GM18526 (cell line): Measurements from ENCODE around the gene CPNE1.

Experiments used
- POLR2A ChIP-seq: IDR thresholded peaks from 3 replicates; pipeline ENCODE4 v1.6.1; 2011; ENCODE audit not compliant: insufficient read length; ENCODE audit errors: extremely low read depth

The CPNE1 gene

DNA sequence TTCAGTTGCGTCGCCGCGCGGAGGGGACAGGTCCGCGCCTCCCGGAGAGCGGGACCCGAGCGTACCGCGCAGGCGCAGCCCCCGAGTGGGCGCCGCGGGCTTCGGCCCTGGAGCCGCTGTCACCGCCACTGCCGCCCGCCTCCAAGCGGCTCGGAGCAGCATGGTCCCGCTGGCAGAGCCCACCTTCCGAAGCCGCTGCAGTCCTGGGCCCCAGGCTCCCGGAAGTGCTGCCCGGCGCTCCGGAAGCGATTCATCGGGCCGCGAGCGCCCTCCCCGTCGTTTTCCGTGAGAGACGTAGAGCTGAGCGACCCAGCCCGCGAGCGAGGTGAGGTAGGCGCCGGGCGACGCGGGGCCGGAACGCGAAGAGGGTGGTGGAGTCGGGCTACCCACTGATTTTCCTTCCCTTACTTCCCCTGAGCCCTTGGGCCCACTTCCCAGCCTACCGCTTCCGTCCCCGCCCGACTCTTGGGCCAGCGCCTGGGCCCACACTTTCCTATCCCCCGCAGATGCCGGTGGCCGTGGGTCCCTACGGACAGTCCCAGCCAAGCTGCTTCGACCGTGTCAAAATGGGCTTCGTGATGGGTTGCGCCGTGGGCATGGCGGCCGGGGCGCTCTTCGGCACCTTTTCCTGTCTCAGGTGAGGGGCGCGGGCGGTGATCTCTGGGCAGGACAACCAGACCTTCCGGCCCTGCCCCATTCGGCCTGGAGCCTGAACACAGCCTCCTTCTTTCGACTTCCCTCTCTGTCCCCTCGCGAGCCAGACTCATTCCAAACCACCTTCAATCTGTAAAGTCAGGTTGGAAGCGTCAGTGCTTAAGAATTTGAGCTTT lies 34.6 kb upstream of the CPNE1 start, which contains the start of the genes NFS1 and ROMO1:
Gene NFS1 (minus strand): TSS at position 226 of the 830 bp plus-strand sequence. CDS start 64 bp downstream, at position 162.
Gene ROMO1 (plus strand): TSS at position 279 of the 830 bp plus-strand sequence. CDS start 228 bp downstream, at position 507.
- peak; percentile 80 for TF ChIP-seq POLR2A

DNA sequence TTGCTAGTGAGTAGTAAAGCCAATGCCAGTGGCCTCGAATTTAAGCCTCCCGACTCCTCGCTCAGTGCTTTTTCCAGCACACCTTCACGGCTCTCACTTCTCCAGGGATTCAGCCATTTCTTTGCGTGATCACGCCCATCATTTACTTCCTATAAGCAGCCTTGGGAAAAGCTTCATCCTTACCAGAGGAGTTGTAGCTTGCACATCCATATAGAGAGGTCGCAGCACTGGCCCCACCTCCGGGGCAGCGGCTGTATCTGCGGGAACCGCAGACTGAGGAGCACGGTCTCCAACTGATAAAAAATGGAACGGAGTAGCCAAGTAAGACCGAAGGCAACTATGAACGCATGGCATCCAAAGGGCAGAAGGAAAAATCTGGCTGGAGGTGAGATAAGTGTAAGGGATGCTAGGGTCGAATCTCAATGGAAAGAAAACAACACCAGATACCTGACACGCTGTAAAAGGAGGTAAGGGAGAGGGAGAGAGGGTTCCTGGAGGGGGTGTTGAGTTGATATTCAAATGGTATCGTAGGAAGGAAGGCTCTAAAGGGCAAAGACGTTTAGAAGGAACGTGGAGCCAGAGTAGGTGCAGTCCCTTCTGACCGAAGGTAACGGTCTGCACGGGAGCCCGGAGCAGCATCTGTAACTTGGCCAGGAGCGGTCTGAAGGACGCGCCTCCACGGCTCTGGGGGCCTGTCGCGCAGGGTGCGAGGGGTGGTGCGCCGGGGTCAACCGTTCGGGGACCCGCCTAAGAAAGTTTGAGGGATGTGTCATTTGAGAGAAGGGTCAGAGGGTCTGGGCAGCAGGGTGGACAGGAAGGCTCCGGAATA lies 33.8 kb upstream of the CPNE1 start:
- no peak for TF ChIP-seq POLR2A

DNA sequence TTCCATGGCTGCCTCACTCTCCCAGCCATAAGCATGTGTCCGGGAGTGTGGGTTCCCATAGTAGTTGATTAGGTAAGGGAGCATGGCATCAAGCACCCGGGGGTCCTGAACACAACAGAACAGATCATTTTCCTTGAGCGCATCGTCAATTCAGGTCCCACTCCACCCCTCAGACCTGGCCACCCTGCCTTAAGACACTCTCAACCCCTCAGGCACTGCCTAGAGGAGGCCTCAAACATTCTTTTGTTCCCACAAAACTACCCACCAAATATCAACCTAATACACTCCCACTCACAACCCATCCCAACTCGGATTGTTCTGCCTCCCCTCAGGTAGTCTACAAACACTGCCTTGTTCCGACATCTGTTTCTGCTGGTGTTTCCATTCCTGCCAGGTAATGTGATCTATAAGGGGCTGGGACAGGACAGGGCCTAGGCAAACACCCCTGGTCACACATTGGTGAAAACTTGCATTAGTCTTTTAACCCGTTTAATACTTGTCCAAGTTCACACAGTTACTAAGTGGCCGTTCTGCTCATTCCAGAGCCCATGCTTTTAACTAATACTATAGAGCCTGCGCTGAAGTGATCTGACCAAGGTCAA lies 33.1 kb upstream of the CPNE1 start:
- TF ChIP-seq POLR2A: no peak

DNA sequence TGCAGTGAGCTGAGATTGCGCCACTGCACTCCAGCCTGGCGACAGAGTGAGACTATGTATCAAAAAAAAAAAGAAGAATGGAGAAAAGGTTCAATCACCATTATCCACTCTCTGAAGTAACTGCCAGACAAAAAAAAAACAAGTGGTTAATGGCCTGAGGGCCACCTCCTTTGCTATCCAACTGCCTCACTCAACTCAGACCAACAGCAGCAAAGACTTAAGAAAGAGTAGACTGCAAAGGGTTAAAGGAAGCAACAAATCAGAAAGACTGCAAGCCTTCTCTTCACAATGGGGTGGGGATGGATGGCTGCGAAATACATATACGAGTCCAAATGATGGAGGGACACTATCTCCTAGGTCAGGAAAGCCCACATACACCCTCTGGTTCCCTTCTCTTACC lies 31.3 kb upstream of the CPNE1 start:
- no peak for TF ChIP-seq POLR2A

DNA sequence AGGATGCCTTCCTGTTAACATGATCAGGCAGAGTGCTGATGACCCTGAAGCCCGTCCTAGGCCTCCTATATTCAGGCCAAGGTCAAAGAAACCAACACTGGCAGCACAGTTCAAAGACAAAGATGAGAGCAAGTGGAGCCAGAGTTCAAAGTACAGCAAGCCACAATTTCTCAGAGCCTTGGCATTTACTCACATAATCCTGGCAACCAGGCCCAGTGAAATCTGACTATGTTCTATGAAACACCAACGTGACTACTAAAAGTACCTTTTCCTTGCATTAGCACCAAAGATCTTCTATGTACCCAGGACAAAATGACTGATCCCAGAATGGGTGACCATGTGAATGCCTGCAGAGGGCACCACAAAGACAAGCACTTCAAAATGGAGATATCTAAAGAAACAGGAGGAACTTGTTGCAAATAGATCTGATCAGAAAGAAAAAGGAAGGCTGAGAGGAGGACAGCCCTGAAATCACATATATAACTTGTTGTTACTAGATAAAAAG lies 30.6 kb upstream of the CPNE1 start:
- TF ChIP-seq POLR2A: no peak

DNA sequence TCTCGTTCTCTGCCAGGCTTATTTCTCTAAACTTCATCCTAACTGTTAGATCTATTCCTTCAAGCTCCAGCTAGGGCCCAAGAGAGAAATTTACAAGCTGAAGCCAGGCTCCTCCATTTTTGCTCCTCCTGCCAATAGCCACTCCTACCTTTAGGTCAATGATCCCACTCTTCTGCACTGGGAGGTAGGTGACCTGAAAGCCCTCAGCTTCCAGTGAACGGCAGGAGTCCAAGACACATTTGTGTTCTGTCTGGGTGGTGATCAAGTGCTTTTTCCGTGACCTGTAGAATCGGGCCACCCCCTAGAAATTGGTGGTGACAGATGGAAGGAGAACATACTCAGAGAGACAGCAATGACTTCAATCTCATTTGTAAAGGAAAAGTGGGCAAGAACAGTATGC lies 25.6 kb upstream of the CPNE1 start:
- TF ChIP-seq POLR2A: no peak

DNA sequence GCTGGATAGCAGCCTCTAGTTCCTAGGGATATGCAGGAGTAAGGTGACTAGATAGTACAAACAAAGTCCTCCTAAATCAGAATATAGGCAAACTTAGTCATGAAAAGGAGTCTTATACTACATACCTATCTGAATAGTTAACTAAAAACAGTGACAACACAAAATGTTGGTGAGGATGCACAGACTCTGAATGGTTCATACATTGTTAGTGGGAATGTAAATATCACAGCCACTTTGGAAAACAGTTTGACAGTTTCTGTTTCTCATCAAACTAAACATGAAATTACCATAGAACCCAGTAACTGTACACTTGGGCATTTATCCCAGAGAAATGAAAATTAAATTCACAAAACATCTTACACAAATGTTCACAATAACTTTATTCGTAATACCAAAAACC lies 17.3 kb upstream of the CPNE1 start:
- TF ChIP-seq POLR2A: no peak

DNA sequence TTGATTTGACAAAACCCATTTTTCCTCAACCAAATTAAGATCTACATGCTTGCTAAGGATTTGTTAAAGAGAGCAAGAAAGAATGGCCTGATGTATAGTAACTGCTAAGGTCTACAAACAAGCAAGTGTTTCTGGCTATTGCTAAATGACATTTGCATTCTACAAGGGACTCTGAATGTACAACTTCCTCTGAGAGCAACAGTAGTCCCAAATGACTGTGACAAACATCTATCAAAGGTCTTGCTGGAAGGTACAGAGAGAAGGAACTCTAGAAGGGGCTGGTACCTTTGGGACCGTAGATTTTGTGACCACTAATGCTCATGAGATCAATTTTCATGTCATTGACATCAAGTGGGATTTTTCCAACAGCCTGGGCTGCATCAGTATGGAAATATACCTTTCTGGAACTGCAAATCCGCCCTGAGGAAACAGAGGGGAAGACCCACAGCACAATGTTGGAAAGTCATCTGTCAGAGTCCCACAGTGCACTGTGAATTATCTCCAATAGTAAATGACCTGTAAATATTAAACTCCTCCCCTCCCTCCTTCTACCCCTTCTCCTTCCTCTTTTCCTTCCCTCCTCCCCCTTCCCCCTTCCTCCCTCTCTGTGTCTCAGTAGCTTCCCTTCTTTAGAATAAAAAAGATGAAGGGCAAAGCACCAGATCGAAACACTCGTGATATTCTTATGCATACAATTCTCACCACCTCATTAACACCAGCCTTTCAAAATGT lies 15.9 kb upstream of the CPNE1 start:
- TF ChIP-seq POLR2A: no peak

DNA sequence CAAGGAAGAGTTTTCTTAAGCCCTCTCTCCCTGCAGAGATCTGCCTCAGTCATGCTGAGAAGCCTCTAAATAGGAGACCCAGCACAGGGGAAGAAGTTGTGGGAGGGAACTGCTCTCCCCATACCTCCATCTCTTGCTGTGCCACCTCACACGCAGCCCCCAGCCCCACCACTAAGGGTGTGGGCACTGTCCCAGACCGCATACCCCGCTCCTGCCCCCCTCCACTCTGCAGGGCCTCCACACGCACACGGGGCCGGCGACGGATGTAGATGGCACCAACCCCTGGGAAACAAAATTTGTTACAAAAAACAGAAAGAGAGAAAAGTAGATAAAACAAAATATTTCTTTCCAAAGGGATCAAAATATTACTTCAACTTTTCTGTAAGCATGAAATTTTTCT lies 10.2 kb upstream of the CPNE1 start:
- no peak for TF ChIP-seq POLR2A

DNA sequence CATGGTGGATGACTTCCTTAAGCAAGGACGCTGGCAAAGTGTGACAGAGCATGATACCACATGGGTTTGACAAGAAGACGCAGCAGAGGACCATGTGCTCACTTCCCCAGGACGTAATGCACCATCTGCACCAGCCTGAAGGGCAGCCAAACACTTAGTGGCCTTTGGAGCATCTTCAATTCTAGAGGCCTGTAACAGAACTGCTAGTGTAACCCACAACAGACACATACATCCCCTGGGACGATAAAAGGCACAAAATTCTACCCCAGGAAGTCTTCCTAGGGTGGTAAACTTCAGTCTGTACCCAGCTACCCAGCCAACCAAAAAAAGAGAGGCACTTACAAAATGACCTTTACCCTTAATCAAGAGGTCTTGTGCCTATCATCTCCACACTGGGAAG lies 9.2 kb upstream of the CPNE1 start:
- no peak for TF ChIP-seq POLR2A

DNA sequence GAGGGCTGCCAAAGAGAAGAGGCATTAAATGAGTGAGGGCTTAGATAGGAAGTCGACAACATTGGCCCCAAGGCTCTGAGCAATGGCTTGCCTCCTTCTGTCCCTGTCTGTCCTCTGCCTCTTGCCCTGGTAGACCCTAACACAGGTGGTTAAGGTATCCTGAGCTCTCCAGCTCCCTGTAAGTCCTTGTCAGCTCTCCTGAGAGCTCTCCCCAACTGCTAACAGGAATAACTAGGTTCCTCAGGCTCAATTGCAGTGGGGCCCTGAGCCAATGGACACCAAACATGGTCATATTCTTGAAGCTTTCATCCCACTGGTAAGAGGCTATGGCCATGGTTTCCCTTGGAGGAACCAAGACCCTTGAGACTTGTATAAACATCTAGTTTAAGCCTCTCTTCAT lies 5.0 kb upstream of the CPNE1 start:
- no peak for TF ChIP-seq POLR2A

DNA sequence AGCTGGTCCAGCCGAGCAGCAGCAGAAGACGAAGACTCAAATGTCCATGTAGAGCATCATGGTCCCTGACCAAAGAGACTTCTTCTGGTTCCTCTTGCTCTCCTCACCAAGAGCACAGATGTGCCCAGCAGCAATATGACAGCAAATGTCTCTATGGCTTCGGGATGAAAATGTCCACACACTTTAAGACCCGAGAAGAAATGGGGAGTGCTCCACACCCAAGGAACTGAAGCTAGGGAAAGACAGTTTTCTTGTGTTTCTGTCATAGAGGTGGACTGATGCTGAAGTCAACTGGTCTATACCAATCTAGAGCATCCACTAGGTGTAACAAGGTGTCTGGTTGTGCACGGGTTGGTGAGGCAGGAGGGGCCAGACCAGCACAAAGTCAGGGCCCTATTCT lies 4.5 kb upstream of the CPNE1 start:
- TF ChIP-seq POLR2A: no peak

DNA sequence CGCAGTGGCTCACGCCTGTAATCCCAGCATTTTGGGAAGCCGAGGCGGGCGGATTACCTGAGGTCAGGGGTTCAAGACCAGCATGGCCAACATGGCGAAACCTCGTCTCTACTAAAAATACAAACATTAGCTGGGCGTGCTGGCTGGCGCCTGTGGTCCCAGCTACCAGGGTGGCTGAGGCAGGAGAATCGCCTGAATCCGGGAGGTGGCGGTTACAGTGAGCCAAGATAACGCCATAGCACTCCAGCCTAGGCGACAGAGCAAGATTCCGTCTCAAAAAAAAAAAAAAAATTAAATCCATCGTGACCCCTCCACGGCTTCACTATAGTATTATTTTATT lies 1.2 kb upstream of the CPNE1 start:
- TF ChIP-seq POLR2A: no peak

DNA sequence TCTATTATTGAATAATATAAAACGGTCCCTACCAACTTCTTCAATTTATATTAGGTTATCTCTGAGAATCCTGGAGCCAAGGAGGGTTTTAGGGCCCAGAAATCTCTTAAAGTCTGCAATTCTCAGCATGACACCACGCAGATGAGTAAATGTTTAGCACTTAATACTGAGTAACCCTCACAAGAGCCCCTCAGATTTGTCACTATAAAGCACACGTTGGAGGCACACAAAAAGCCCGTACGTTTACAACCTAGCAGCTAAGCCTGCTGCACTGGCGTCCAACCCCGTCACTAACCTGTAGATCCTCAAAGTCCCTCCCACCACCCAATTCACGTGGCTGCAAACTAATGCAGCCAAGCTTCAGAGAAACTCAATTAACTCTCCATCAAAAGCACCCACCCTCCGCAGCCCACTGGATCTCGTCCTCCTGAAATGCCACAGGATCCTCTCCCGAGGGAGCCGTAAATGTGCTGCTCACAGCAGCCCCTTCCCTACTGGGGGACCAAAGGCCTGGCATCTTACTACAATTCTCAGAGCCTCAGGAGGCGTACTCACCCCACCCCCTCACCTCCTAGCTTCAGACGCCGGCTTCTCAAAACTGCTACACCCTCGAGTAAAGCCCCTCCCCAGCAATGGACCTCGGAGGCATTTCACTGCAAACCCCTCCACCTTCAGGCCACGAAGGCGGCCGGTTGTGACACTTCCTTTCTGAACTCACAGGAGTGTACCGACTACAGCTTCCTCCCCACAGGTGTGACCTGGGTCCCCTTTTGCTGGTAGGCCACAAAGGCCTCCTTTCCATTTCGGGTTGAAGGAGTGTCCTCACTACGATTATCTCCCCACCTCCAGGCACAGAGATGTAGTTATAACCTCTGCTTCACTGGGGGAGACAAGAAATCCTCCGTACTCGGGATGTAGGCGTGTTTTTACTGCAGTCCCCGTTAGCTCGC lies 909 bp downstream of the CPNE1 start:
- TF ChIP-seq POLR2A: no peak
